RWPE1 (cell line): ENCODE data around the gene DCAF7.

ENCODE experiments used
- CTCF ChIA-PET: fragments of 350-600 bp; sonication (Branson Sonifier 250); formaldehyde crosslinking; extraction: SDS; loops from one replicate; lab custom pipeline; 2021; lab: Yijun Ruan, JAX
- POLR2A ChIA-PET: fragments of 400-600 bp; formaldehyde crosslinking; extraction: SDS; loops from one replicate; lab custom pipeline; 2020; ENCODE audit warnings: antibody characterized with exemption; ENCODE audit not compliant: low non-redundant PET; lab: Yijun Ruan, JAX
- DNase-seq: peaks from one replicate; pipeline ENCODE4 v3.0.0; 2012; ENCODE audit warnings: low spot score
- H3K27ac ChIP-seq: fragments of 450-650 bp; 2 replicates; pipeline ENCODE4 v1.5.1; 2017
- TF ChIP-seq, protein P1 (sequence below): fragments of 450-650 bp; conservative IDR thresholded peaks from 2 replicates; pipeline ENCODE4 v1.5.1; 2017; ENCODE audit warnings: low read depth, mild to moderate bottlenecking

DCAF7 gene

DNA sequence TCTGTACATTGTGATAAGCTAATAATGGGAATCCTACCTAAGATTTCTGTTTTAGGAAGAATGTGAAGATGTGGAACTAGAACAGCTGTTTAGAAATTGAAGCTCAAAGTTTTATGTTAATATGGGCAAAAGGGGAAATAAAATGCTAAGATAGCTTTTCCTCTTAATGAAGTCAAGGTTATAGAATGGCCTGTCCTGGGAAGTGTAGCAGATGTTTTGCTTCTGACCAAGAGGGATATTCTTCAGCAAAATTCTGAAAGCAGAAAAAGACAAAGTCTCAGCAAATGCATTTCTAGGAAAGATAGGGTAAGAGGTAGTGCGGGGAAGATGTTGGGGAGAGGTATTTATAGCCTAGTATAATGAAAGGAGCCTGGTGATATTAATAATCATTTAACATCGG, 85.0 kb downstream of the DCAF7 start:
- ChIA-PET CTCF (interaction anchor here (1.0 kb wide), 1 partner anchor 210 kb away, joined by 3 read pairs; no protein-coding TSS in a partner anchor), POLR2A (no interaction called here)
- DNase-seq: no peak
- no peak overlapping the region for H3K27ac ChIP-seq
- TF ChIP-seq, protein P1, sequence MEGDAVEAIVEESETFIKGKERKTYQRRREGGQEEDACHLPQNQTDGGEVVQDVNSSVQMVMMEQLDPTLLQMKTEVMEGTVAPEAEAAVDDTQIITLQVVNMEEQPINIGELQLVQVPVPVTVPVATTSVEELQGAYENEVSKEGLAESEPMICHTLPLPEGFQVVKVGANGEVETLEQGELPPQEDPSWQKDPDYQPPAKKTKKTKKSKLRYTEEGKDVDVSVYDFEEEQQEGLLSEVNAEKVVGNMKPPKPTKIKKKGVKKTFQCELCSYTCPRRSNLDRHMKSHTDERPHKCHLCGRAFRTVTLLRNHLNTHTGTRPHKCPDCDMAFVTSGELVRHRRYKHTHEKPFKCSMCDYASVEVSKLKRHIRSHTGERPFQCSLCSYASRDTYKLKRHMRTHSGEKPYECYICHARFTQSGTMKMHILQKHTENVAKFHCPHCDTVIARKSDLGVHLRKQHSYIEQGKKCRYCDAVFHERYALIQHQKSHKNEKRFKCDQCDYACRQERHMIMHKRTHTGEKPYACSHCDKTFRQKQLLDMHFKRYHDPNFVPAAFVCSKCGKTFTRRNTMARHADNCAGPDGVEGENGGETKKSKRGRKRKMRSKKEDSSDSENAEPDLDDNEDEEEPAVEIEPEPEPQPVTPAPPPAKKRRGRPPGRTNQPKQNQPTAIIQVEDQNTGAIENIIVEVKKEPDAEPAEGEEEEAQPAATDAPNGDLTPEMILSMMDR: no peak

DNA sequence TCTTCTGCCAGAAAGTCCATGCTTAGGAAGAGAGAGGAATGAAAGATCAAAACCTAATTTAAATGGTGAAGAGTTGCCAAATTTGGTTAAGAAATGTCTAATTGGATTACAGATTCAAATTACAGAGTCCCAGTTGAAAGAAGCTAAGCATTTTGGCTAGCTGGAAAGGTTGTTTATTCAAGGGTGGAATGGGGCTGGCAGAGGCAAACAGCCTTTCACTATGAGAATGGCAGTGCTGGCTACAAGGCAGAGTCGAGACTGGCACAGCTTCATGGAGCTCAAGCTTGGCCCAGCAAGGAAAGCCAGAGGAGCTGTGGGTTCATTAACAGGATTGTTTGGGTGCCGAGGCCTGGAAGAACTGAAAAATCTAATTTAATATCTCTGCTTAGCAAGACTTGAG, 85.5 kb downstream of the DCAF7 start:
- POLR2A ChIA-PET: no interaction called here
- H3K27ac ChIP-seq: no peak overlapping the region
- no peak for DNase-seq
- TF ChIP-seq, protein P1: no peak
- CTCF ChIA-PET: interaction anchor here (1.0 kb wide), 1 partner anchor 210 kb away, joined by 3 read pairs; no protein-coding TSS in a partner anchor

DNA sequence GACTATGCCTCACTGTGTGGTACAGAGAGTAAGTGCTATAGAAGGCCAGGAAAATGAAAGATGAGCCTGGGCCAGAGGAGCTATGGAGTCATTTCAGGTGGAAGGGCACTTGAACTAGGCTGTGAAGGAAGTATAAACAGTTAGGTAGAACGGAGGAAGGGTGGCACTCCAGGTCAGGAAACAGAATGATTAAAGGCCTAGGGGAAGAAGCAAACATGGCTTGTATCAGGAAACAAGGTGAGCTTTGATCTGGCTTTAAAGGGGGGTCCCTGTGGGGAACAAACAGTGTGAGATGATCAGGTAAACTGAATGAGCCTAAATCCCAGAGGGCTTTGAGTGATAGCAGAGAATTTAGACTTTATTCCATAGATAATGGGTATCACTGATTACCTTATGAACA, 88.8 kb downstream of the DCAF7 start:
- H3K27ac ChIP-seq: no peak overlapping the region
- TF ChIP-seq, protein P1: no peak
- no peak for DNase-seq
- ChIA-PET POLR2A (interaction anchor here (0.7 kb wide), 1 partner anchor 210 kb away, joined by 4 read pairs; no protein-coding TSS in a partner anchor), CTCF (no interaction called here)

DNA sequence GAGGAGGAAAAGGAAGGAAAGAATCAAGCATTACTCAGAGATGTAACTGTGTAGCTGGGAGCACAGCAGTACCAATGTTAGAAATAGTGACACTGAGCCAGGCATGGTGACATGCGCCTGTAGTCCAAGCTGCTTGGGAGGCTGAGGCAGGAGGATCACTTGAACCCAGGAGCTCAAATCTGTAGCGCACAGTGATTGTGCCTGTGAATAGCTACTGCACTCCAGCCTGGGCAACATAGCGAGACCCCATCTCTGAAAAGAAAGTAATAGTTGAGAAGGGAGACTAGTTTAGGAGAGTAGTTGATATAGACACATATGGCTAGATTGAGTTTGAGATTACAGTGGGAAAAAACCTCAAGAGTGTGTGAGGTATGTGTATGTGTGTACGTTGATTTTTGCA, 89.8 kb downstream of the DCAF7 start:
- H3K27ac ChIP-seq: no peak overlapping the region
- POLR2A ChIA-PET: no interaction called here
- DNase-seq: no peak
- TF ChIP-seq, protein P1: no peak
- CTCF ChIA-PET: interaction anchor here (0.7 kb wide), 1 partner anchor 11 kb away, joined by 3 read pairs; no protein-coding TSS in a partner anchor

DNA sequence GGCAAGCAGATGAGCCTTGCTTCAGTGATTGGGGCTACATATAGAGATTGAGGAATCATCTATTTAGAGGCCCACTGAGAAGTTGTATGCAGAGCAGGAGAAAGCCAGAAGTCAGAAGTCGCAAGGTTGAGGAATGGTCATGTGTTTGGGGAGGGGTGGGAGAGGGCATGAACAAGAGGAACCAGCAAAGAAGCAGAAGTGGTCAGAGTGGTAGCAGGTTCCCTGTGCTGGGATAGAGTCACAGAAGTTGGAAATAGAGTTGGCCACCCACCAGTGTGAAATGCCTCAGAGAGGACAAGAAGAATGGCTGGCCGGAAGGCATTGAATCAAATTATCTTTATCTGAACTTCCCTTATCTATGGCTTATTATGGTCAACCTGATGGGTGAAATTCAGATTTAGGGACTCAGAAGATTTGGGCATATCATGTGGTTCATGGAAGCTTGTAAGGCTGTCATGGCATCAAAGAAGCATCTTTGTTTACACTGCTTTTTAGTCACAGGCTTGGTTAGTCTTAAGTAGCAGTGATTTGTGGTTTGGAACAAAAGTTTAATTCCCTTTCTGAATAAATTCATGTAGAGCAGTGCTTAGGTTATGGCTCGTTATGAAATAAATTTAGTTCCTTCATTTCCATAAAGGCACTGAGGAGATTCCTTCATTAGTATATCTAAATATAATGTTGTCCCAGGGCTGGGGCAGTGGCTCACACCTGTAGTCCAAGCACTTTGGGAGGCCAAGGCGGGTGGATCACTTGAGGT, 91.6 kb downstream of the DCAF7 start:
- ChIA-PET CTCF (interaction anchor here (0.6 kb wide), 1 partner anchor 210 kb away, joined by 3 read pairs; no protein-coding TSS in a partner anchor), POLR2A (no interaction called here)
- no peak for DNase-seq

More for the DNA sequence above, 91.6 kb downstream of the DCAF7 start:
- no peak overlapping the region for H3K27ac ChIP-seq
- TF ChIP-seq, protein P1: no peak
